ENCODE data around the gene LRP1. TPM values are rescaled to one million over a fixed set of nuclear protein-coding genes. Genes with fewer than 3 reads are reported as not detected.

Gene LRP1
- total RNA-seq, 2 donors from 2014 or later = 53.5 to 198 TPM

DNA sequence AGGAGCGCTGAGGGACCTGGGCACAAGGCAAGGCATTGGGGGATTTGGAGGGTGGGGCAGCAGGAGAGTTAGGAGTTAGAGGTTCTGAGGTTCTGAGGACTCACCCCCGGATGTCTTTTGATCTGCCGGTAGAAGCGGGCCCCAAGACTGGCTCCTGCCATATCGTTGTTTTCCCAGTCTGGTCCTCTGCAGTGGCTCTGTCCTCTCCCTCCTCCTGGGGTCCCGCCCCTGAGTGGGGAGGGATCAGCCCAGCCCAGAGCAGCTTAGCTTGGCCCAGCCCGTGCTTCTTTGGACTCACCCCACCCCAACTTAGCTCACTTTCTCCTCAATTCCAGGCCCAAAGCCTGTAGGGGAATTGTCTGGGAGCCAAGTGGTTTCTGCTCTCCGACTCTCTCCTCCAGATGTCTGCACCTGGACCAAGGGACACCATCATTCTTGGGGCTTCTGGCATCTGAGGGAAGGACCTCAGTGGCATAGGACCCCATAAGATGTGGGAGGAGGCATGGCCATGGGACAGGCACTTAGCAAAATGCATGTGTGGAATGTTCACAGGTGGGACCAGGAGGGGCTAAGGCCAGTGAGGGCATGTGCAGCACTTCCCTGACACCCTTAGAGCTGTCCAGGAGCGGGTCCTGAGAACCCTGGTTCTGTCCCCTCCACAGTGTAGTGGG lies 108.8 kb downstream of the LRP1 start:
- DNase-seq (ENCODE audit: low spot score) = no peak
- H3K4me1 ChIP-seq (replicated peaks) = peaks cover 22% of the 10 kb centered on the region
- H3K27ac ChIP-seq = no peak overlapping the region
- no peaks in the 10 kb centered on the region for H3K27me3 ChIP-seq (replicated peaks; ENCODE audit: insufficient read depth)
- intact Hi-C loops (cut with DNase I) = no loop called here
- no peaks in the 10 kb centered on the region for H3K9me3 ChIP-seq
- no peak overlapping the region for H3K4me3 ChIP-seq
- 48% methylated on average over 9 of the region's 9 CpGs for WGBS
- TF ChIP-seq POLR2AphosphoS5 (IDR thresholded peaks at IDR 0.05) = no peak
- TF ChIP-seq CTCF (IDR thresholded peaks at IDR 0.05) = no peak
- no peak for TF ChIP-seq POLR2A (IDR thresholded peaks at IDR 0.05)
- H3K36me3 ChIP-seq = no peaks in the 10 kb centered on the region

- H3K27ac ChIP-seq = no peak overlapping the region
- DNase-seq (ENCODE audit: low spot score) = no peak
- intact Hi-C loops (cut with DNase I) = no loop called here
- H3K27me3 ChIP-seq (replicated peaks; ENCODE audit: insufficient read depth) = no peaks in the 10 kb centered on the region
- no peaks in the 10 kb centered on the region for H3K36me3 ChIP-seq
- no peak for TF ChIP-seq CTCF (IDR thresholded peaks at IDR 0.05)
- TF ChIP-seq POLR2A (IDR thresholded peaks at IDR 0.05) = no peak
- TF ChIP-seq POLR2AphosphoS5 (IDR thresholded peaks at IDR 0.05) = no peak
- no peak overlapping the region for H3K4me3 ChIP-seq
- H3K9me3 ChIP-seq = no peaks in the 10 kb centered on the region
- peaks cover 22% of the 10 kb centered on the region for H3K4me1 ChIP-seq (replicated peaks)
- 47% methylated on average over 5 of the region's 5 CpGs for WGBS
Measured at GRCh38 chr12:57237596-57237931, 109.3 kb downstream of the LRP1 start.

- H3K27me3 ChIP-seq (replicated peaks; ENCODE audit: insufficient read depth) = no peaks in the 10 kb centered on the region
- H3K4me1 ChIP-seq (replicated peaks) = peaks cover 27% of the 10 kb centered on the region
- WGBS = 8% methylated on average over 63 of the region's 63 CpGs
Measured at GRCh38 chr12:57237932-57238853, 109.9 kb downstream of the LRP1 start.

GRCh38 chr12:57238854-57239554 lies 110.7 kb downstream of the LRP1 start:
- Histone ChIP-seq H3K9me3 (no peaks in the 10 kb centered on the region), H3K4me3 (peak overlapping the region; percentile 15 to 16), H3K4me1 (replicated peaks) (peaks cover 30% of the 10 kb centered on the region), H3K27ac (no peak overlapping the region), H3K27me3 (replicated peaks; ENCODE audit: insufficient read depth) (no peaks in the 10 kb centered on the region), H3K36me3 (no peaks in the 10 kb centered on the region)
- peak; percentile 78 for DNase-seq (ENCODE audit: low spot score)
- intact Hi-C loops (cut with DNase I) = loop anchor here (1.0 kb wide), 1 partner anchor 25 kb away; no protein-coding TSS in a partner anchor
- 2% methylated on average over 35 of the region's 47 CpGs for WGBS
- TF ChIP-seq POLR2AphosphoS5 (IDR thresholded peaks at IDR 0.05) = peak; percentile 70
- no peak for TF ChIP-seq POLR2A (IDR thresholded peaks at IDR 0.05)
- TF ChIP-seq CTCF (IDR thresholded peaks at IDR 0.05) = peak; percentile 99 to 100 (median 100)

More at GRCh38 chr12:57237932-57238853, 109.9 kb downstream of the LRP1 start:
- no peak overlapping the region for H3K27ac ChIP-seq
- H3K4me3 ChIP-seq = peak overlapping the region; percentile 15 to 16
- no peaks in the 10 kb centered on the region for H3K36me3 ChIP-seq
- intact Hi-C loops (cut with DNase I) = no loop called here
- no peak for TF ChIP-seq POLR2AphosphoS5 (IDR thresholded peaks at IDR 0.05)
- TF ChIP-seq CTCF (IDR thresholded peaks at IDR 0.05) = no peak
- TF ChIP-seq POLR2A (IDR thresholded peaks at IDR 0.05) = no peak
- DNase-seq (ENCODE audit: low spot score) = no peak
- no peaks in the 10 kb centered on the region for H3K9me3 ChIP-seq

Measured in prostate gland (tissue), 2 donors.